ENCODE measurements around the gene SH3D19.
A peak's percentile ranks its signal among the peaks of the same experiment; 100 is the strongest.

Gene SH3D19

DNA sequence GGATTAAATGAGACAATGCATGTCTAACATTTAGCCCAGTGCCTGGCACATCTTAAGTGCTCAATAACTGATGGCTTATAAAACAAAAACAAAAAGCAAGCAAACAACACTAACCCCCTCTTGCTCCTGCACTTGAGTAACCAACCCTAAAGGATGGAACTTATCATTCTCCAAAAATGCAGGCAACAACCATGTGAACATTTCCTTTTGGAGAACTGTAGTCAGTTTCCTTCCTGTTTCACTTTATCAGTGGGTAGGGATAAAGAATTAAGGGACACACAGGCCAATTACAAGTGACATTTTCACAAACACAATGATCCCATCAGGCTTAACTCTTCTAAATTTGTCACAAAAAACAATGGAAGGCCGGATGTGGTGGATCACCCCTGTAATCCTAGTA, 195.6 kb downstream of the SH3D19 start:
- no peak overlapping the region for H3K27ac ChIP-seq
- TF ChIP-seq, protein P1, sequence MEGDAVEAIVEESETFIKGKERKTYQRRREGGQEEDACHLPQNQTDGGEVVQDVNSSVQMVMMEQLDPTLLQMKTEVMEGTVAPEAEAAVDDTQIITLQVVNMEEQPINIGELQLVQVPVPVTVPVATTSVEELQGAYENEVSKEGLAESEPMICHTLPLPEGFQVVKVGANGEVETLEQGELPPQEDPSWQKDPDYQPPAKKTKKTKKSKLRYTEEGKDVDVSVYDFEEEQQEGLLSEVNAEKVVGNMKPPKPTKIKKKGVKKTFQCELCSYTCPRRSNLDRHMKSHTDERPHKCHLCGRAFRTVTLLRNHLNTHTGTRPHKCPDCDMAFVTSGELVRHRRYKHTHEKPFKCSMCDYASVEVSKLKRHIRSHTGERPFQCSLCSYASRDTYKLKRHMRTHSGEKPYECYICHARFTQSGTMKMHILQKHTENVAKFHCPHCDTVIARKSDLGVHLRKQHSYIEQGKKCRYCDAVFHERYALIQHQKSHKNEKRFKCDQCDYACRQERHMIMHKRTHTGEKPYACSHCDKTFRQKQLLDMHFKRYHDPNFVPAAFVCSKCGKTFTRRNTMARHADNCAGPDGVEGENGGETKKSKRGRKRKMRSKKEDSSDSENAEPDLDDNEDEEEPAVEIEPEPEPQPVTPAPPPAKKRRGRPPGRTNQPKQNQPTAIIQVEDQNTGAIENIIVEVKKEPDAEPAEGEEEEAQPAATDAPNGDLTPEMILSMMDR (conservative IDR thresholded peaks at IDR 0.05): no peak
- TF ChIP-seq ZFX (IDR thresholded peaks at IDR 0.05): no peak

DNA sequence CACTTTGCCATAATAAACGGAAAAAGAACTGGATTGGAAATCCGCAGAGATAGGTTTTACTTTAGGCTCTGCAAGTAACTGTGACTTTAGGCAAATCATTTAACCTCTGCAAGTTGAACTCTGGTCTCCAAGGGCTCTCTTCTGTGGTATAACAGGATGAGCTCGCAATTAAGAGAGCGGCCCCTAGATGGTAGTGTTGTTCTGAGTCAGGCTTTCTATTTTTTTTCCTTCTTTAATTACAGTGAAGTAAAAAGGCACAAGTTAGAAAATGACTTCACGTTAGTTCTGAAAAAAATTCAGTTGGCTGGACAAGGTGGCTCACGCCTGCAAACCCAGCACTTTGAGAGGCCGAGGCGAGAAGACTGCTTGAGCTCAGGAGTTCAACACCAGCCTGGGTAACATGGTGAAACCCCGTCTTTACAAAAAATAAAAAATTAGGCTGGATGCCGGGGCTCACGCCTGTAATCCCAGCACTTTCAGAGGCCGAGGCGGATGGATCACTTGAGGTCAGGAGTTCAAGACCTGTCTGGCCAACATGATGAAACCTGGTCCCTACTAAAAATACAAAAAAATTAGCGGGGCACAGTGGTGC, 207.9 kb downstream of the SH3D19 start:
- 0 out of 2 replicates have a peak overlapping the region, but pooled peaks have one; percentile 8 for H3K27ac ChIP-seq
- no peak for TF ChIP-seq ZFX (IDR thresholded peaks at IDR 0.05)
- TF ChIP-seq, protein P1 (conservative IDR thresholded peaks at IDR 0.05): peak; percentile 88

DNA sequence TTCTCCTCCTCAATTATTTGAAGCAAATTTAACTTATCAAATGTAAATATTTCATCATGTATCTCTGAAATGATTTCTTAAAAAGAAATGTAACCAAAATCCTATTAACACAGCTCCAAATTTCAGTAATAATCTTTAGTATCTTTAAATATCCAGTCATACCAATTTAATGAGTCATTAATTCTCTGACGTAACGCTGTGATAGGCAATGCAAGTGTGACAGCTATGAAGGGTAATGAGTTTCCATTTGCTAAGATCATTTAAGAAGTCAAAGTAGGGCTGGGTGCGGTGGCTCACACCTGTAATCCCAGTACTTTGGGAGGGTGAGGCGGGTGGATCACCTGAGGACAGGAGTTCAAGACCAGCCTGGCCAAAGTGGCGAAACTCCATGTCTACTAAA, 210.4 kb downstream of the SH3D19 start:
- no peak overlapping the region for H3K27ac ChIP-seq
- TF ChIP-seq, protein P1 (conservative IDR thresholded peaks at IDR 0.05): no peak
- TF ChIP-seq ZFX (IDR thresholded peaks at IDR 0.05): no peak

DNA sequence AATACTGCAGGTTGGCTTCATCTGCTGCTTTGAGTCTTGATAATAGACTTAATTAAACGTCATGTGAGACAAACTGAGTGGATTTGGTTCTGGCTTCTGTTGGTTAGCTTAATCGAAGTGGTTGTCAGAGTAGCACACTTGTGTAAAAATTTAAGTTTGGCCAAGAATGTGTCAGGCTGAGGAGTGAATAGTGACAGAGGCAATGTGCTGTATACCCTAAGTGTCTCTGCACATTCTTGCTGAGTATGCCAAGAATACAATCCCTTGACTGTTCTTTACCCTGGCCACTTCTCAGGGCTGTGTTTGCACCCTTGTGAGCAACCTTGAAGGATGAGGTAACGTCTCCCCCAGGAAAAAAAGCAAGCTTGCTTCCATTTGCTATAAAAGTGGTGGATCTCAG, 211.1 kb downstream of the SH3D19 start:
- no peak for TF ChIP-seq ZFX (IDR thresholded peaks at IDR 0.05)
- TF ChIP-seq, protein P1 (conservative IDR thresholded peaks at IDR 0.05): no peak
- no peak overlapping the region for H3K27ac ChIP-seq

DNA sequence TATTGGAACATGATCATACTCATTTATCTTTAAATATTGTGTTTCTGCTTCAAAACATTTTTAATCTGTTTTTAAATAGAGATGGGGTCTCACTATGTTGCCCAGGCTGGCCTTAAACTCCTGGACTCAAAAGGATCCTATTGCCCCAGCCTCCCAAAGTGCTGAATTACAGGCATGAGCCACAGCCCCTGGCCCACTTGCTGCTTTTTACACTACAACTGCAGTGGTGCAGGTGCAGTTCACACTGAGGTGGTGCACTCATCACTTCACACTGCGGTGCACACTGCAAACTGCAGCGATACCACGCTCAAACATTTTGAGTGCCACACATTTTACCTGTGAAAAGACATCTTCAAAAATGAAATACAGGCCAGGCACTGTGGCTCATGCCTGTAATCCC, 215.2 kb downstream of the SH3D19 start:
- TF ChIP-seq, protein P1 (conservative IDR thresholded peaks at IDR 0.05): no peak
- no peak for TF ChIP-seq ZFX (IDR thresholded peaks at IDR 0.05)
- no peak overlapping the region for H3K27ac ChIP-seq

DNA sequence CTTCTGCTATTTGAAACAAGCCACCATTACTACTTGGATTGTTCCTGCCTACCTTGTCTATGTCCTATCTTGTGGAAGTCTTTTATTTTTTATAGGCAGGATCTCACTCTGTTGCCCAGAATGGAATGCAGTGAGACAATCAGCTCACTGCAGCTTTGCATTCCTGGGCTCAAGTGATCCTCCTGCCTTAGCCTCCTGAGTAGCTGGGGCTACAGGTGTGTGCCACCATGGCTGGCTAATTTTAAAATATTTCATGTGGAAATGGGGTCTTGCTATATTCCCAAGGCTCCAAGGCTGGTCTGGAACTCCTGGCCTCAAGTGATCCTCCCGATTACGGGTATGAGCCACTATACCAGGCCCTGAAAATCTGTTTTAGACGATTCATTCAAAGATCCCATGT, 218.3 kb downstream of the SH3D19 start:
- TF ChIP-seq ZFX (IDR thresholded peaks at IDR 0.05): no peak
- TF ChIP-seq, protein P1 (conservative IDR thresholded peaks at IDR 0.05): no peak
- no peak overlapping the region for H3K27ac ChIP-seq

DNA sequence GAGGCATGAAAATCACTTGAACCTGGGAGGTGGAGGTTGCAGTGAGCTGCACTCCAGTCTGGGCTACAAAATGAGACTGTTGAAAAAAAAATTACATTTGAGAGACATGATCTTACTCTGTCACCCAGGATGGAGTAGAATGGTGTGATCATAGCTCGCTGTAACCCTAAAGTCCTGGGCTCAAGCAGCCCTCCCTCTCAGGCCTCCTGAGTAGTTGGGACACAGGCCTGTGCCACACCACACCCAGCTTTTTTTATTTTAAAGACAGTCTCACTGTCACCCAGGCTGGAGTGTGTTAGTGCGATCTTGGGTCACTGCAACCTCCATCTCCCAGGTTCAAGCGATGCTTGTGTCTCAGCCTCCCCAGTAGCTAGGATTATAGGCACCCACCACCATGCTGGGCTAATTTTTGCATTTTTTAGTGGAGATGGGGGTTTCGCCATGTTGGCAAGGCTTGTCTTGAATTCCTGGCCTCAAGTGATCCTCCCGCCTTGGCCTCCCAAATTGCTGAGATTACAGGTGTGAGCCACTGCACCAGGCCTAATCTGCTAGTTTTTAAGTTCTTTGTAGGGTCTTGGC, 219.9 kb downstream of the SH3D19 start:
- TF ChIP-seq, protein P1 (conservative IDR thresholded peaks at IDR 0.05): no peak
- TF ChIP-seq ZFX (IDR thresholded peaks at IDR 0.05): no peak
- H3K27ac ChIP-seq: no peak overlapping the region
